ENCODE measurements around the gene RANBP3.

DNA sequence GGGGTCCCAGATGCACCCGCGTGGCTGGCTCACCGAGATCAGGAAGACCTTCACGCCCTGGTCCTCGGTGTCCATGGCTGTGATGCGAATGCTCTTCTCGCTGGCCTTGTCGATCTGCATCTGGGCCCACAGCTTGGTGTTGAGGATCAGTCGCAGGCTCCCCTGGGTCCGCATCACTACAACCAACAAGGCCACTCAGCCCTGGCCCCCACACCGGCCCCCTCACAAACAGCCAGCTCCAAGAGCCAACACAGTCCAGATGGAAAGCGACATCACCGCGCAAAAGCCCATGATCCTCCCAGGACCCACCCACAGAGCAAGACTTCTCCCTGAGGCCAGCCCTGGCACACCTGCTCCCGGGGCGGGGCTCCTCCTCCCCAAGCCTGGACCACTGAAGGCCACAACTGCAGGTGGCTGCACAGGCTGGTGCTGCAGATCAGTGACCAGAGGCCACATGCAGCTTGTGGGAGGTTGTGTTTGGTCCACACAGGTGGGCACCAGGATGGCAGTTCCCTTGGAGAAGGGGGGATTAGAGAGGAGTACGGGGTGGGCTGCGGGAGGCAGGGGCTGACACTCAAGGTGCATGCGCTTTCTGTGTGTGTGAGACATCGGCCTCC is 59.4 kb downstream of the RANBP3 start:
- TF ChIP-seq POLR2AphosphoS5 (IDR thresholded peaks at IDR 0.05; ENCODE audit: low read depth), result no peak
- TF ChIP-seq, protein P1, sequence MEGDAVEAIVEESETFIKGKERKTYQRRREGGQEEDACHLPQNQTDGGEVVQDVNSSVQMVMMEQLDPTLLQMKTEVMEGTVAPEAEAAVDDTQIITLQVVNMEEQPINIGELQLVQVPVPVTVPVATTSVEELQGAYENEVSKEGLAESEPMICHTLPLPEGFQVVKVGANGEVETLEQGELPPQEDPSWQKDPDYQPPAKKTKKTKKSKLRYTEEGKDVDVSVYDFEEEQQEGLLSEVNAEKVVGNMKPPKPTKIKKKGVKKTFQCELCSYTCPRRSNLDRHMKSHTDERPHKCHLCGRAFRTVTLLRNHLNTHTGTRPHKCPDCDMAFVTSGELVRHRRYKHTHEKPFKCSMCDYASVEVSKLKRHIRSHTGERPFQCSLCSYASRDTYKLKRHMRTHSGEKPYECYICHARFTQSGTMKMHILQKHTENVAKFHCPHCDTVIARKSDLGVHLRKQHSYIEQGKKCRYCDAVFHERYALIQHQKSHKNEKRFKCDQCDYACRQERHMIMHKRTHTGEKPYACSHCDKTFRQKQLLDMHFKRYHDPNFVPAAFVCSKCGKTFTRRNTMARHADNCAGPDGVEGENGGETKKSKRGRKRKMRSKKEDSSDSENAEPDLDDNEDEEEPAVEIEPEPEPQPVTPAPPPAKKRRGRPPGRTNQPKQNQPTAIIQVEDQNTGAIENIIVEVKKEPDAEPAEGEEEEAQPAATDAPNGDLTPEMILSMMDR (conservative IDR thresholded peaks at IDR 0.05; ENCODE audit: low read depth in 2 of 2), result no peak
- TF ChIP-seq, protein P2, sequence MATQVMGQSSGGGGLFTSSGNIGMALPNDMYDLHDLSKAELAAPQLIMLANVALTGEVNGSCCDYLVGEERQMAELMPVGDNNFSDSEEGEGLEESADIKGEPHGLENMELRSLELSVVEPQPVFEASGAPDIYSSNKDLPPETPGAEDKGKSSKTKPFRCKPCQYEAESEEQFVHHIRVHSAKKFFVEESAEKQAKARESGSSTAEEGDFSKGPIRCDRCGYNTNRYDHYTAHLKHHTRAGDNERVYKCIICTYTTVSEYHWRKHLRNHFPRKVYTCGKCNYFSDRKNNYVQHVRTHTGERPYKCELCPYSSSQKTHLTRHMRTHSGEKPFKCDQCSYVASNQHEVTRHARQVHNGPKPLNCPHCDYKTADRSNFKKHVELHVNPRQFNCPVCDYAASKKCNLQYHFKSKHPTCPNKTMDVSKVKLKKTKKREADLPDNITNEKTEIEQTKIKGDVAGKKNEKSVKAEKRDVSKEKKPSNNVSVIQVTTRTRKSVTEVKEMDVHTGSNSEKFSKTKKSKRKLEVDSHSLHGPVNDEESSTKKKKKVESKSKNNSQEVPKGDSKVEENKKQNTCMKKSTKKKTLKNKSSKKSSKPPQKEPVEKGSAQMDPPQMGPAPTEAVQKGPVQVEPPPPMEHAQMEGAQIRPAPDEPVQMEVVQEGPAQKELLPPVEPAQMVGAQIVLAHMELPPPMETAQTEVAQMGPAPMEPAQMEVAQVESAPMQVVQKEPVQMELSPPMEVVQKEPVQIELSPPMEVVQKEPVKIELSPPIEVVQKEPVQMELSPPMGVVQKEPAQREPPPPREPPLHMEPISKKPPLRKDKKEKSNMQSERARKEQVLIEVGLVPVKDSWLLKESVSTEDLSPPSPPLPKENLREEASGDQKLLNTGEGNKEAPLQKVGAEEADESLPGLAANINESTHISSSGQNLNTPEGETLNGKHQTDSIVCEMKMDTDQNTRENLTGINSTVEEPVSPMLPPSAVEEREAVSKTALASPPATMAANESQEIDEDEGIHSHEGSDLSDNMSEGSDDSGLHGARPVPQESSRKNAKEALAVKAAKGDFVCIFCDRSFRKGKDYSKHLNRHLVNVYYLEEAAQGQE (IDR thresholded peaks at IDR 0.05; ENCODE audit: unreplicated experiment), result no peak
- TF ChIP-seq ZNF331 (CRISPR knock-in tag; IDR thresholded peaks at IDR 0.05; ENCODE audit: low read depth), result no peak
- no peak for TF ChIP-seq JUNB (IDR thresholded peaks at IDR 0.05; ENCODE audit: unreplicated experiment)
- no peak for TF ChIP-seq EZH2 (IDR thresholded peaks at IDR 0.05; ENCODE audit: low read depth, unreplicated experiment)
- TF ChIP-seq, protein P3, sequence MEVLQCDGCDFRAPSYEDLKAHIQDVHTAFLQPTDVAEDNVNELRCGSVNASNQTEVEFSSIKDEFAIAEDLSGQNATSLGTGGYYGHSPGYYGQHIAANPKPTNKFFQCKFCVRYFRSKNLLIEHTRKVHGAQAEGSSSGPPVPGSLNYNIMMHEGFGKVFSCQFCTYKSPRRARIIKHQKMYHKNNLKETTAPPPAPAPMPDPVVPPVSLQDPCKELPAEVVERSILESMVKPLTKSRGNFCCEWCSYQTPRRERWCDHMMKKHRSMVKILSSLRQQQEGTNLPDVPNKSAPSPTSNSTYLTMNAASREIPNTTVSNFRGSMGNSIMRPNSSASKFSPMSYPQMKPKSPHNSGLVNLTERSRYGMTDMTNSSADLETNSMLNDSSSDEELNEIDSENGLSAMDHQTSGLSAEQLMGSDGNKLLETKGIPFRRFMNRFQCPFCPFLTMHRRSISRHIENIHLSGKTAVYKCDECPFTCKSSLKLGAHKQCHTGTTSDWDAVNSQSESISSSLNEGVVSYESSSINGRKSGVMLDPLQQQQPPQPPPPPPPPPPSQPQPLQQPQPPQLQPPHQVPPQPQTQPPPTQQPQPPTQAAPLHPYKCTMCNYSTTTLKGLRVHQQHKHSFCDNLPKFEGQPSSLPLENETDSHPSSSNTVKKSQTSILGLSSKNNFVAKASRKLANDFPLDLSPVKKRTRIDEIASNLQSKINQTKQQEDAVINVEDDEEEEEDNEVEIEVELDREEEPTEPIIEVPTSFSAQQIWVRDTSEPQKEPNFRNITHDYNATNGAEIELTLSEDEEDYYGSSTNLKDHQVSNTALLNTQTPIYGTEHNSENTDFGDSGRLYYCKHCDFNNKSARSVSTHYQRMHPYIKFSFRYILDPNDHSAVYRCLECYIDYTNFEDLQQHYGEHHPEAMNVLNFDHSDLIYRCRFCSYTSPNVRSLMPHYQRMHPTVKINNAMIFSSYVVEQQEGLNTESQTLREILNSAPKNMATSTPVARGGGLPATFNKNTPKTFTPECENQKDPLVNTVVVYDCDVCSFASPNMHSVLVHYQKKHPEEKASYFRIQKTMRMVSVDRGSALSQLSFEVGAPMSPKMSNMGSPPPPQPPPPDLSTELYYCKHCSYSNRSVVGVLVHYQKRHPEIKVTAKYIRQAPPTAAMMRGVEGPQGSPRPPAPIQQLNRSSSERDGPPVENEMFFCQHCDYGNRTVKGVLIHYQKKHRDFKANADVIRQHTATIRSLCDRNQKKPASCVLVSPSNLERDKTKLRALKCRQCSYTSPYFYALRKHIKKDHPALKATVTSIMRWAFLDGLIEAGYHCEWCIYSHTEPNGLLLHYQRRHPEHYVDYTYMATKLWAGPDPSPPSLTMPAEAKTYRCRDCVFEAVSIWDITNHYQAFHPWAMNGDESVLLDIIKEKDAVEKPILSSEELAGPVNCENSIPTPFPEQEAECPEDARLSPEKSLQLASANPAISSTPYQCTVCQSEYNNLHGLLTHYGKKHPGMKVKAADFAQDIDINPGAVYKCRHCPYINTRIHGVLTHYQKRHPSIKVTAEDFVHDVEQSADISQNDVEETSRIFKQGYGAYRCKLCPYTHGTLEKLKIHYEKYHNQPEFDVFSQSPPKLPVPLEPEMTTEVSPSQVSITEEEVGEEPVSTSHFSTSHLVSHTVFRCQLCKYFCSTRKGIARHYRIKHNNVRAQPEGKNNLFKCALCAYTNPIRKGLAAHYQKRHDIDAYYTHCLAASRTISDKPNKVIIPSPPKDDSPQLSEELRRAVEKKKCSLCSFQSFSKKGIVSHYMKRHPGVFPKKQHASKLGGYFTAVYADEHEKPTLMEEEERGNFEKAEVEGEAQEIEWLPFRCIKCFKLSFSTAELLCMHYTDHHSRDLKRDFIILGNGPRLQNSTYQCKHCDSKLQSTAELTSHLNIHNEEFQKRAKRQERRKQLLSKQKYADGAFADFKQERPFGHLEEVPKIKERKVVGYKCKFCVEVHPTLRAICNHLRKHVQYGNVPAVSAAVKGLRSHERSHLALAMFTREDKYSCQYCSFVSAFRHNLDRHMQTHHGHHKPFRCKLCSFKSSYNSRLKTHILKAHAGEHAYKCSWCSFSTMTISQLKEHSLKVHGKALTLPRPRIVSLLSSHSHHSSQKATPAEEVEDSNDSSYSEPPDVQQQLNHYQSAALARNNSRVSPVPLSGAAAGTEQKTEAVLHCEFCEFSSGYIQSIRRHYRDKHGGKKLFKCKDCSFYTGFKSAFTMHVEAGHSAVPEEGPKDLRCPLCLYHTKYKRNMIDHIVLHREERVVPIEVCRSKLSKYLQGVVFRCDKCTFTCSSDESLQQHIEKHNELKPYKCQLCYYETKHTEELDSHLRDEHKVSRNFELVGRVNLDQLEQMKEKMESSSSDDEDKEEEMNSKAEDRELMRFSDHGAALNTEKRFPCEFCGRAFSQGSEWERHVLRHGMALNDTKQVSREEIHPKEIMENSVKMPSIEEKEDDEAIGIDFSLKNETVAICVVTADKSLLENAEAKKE (CRISPR knock-in tag; IDR thresholded peaks at IDR 0.05), result no peak
- TF ChIP-seq CREB1 (CRISPR knock-in tag; IDR thresholded peaks at IDR 0.05; ENCODE audit: low read depth), result no peak
- no peak for TF ChIP-seq EZH2phosphoT487 (IDR thresholded peaks at IDR 0.05; ENCODE audit: unreplicated experiment)
